Stomach (tissue), 4 donors: ENCODE results near the gene RAB3B.

Experiments used
- CTCF ChIP-seq, 7 experiments: fragments of 450-650 bp in 4 of 7; fragments of 200-600 bp in 3 of 7; sonication (generic) in 3 of 7; IDR thresholded peaks; one replicate each; pipeline ENCODE4 v1.5.1; 2016 to 2019; ENCODE audit warnings: antibody characterized with exemption in 7 of 7, control low read depth in 2 of 7, mild to moderate bottlenecking in 1 of 7
- POLR2A ChIP-seq, 4 donors: fragments of 450-650 bp; IDR thresholded peaks; one replicate each; pipeline ENCODE4 v1.6.1; 2016; ENCODE audit warnings: antibody characterized with exemption in 4 of 4, control low read depth in 2 of 4, mild to moderate bottlenecking in 1 of 4, moderate library complexity in 1 of 4
- POLR2AphosphoS5 ChIP-seq, 3 donors: sonication (generic); formaldehyde crosslinking; IDR thresholded peaks; one replicate each; pipeline ENCODE4 v1.6.1; 2016; ENCODE audit warnings: antibody characterized with exemption in 3 of 3

DNA sequence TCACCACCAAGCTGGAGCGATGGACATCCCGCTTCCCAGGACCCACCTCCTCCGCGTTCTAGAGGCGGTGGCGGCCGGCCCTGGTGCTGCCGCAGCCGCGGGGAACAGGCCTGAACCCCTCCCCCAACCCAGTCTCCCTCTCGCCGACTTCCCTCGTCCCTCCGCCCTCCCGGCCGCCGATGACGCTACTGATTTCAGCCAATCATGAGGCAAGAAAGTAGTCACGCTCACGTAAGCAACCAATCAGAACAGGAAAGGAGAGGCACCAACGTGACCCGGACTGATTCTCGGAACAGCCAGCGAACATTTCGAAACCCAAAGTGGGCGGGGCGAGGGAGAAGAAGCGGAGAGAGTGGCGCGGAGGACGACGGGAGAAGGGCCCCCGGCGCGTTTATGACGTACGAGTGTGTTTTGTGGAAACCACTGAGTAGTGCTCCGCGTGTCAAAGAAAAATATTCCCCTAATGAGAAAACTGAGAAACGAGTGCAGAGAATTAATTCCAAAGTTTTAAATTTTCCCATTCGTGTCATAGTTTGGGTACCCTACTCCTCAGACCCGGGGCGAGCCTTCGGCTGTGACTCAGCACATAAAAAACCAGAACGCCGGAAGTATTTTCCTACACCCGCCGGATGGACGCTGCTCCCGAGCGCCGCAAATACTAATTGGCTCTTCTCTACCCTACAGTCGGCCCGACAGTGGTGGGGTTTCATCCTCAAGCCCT, 111.7 kb downstream of the RAB3B start, which contains the start of gene NRDC:
- TF ChIP-seq CTCF (IDR thresholded peaks at IDR 0.05) (peak in 1 of 7 experiments; percentile 4), POLR2A (IDR thresholded peaks at IDR 0.05) (peak in 2 of 4 donors; percentile 94 to 95), POLR2AphosphoS5 (IDR thresholded peaks at IDR 0.05) (peak; percentile 78 to 94 (median 90))
